Measurements from ENCODE around the gene TRABD2B.
"Not testable (repeated sequence)": the region's sequence is repeated elsewhere in the genome, so short reads cannot be mapped to it uniquely, and the experiment has no call there.

TRABD2B gene

DNA sequence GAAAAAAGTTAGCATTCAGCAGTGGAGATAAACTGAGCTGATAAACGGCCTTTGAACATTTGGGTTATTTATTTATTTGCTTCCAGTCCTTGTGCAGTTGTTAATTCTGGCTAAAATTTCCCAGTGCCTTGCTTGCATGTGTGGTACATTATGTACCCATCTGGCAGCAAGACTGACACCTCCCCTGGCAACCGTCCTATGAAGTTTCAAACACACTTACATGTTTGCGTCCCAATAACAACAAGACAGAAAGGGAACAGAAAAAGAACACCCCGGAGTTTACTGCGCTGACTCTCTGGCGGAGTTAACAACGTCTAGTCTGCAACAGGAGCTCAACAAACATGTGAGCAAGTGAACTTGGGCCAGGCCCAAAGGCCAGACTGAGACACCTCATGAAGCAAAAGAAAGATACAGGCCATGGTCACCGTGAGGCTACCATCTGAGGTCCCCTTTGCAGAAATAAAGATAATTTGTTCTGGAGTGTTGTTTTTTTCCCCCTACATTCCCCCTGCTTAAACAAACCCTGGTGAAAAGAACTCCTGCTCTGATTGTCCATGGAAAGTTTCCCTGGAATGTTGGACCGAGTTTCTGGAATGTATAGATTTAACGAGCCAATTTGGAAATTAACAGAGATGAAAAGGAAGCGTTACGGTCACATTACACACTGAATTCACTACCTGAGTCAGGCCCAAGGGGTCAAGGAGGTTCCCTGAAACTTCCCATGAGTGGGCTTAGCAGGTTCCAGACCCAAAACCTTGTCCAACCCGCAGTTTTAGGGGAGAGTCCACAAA, 33.4 kb downstream of the TRABD2B start:
- DNase-seq = no peak

DNA sequence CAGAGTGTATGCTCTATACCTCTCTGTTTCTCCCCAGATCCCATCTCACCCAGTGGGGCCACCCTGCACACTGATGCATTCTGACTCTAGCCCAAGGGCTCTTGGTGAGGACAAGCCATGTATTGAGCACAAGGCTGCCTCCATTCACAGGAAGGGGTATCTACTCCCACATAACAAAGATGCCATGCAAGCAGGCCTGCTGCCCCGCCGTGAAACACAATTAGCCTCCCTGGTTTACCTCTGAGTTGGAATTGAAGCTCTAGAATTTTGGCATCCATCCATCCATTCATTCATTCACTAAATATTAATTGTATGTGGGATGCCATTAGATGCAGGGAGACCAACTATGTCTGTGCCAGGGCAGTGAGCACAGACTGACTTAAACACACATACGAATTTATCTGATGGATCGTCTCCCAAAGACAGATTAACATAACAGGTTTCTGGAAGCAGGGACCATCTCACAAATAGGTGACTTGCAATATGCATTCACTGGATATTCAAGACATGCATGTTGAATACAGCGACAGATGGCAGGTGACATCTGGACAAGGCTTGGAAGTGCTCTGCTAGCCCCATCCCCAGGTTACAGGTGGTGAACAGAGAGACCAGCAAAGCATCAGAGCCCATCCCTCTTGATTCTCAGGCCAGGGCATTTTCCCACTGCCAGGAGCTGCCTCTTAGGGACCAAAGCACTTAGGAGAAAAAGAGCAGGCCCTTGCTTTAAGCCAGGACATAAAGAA, 34.3 kb downstream of the TRABD2B start:
- no peak for DNase-seq

DNA sequence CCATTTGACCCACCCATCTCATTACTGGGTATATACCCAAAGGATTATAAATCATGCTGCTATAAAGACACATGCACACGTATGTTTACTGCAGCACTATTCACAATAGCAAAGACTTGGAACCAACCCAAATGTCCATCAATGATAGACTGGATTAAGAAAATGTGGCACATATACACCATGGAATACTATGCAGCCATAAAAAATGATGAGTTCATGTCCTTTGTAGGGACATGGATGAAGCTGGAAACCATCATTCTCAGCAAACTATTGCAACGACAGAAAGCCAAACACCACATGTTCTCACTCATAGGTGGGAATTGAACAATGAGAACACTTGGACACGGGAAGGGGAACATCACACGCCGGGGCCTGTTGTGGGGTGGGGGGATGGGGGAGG, 35.4 kb downstream of the TRABD2B start:
- DNase-seq = not testable (repeated sequence)

DNA sequence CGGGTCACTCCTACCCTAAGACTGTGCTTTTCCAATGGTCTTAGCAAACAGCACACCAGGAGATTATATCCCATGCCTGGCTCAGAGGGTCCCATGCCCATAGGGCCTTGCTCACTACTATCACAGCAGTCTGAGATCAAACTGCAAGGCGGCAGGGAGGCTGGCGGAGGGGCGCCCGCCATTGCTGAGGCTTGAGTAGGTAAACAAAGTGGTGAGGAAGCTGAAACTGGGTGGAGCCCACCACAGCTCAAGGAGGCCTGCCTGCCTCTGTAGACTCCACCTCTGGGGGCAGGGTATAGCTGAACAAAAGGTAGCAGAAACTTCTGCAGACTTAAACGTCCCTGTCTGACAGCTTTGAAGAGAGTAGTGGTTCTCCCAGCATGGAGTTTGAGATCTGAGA, 40.7 kb downstream of the TRABD2B start:
- DNase-seq = not testable (repeated sequence)

DNA sequence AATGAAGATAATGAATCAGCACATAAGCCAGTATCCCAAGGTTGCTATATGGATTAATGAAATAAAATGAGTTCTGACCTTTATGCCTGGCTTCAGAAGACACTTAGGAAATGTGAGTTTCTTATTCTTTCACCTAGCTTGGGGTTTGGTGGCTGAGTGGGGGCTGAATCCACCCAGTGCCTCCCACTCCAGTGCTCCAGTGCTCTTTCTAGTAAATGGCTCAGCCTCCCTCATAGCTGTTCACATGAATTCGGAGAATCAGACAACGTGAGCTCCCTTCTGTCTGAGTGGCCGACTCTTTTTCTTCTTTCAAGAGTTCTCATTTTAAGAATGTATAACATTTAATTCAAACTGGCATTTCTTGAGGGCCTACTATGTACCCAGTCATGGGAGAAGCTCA, 43.5 kb downstream of the TRABD2B start:
- DNase-seq = no peak

DNA sequence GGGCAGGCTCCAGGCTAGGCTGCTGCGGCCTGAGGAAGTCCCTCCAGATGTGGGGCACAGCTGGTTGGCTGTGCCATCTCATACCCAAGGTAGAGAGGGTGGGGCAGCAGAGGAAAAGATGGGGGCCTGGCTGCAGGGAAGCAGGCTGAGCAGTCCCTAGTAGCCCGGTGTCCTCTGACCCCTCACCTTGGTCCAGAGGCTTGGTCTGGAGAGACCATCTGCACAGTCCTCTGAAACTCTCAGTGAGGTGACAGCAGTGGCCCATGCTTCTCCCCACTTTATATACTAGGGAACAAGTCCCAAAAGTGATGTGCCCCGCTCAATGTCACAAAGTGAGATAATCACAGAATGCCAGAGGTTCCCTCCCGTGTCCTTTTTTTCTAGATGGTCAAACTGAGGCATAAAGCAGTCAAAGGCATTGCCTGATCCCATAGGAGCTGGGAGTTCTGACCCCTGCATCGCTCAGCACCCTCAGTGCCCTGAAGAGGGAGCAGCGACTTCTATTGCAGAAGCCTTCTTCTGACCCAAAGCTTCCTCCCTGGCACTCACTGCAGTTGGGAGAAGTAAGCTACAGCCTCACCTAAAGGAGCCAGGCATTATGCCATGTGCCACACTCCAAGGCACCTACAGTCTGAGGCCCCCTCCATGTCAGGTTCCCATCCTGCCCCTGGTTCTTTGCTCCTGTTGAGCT, 45.5 kb downstream of the TRABD2B start:
- no peak for DNase-seq

DNA sequence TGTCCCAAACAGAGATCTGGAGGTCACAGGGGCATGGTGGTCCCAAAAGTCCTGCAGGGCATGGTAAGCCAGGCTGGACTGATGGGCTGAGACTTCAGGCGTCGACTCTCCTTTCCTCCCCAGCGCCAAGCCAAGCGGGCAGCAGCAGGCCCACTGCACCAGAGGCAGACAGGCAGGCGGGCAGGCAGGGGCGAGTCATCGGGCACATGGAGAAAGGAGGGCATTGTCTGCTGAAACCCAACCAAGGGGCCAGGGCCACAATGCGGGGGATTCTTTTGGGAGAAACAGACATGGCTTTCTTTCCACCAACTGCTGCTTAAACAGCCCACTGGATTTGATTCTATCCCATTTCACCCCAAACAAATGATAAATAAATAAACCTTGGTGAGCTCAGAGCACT, 46.2 kb downstream of the TRABD2B start:
- no peak for DNase-seq

DNA sequence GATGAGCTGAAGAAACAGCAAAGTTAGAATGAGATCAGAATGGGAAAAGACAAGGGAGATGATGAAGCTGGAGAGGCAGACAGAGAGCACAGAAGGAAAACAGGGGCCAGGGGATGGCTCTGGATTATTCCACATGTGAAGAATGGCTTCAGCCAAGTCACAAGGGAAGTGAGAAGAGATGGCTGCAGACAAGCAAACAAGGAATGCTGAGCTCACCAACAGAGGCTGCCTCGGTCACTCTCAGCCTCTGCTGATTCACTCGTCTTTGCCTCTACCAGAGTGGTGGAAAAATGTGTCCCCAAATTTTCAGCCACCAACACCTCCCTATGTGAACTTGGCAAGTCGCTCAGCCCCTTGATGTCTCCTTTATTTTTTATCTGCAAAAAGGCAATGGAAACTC, 46.7 kb downstream of the TRABD2B start:
- DNase-seq = no peak

DNA sequence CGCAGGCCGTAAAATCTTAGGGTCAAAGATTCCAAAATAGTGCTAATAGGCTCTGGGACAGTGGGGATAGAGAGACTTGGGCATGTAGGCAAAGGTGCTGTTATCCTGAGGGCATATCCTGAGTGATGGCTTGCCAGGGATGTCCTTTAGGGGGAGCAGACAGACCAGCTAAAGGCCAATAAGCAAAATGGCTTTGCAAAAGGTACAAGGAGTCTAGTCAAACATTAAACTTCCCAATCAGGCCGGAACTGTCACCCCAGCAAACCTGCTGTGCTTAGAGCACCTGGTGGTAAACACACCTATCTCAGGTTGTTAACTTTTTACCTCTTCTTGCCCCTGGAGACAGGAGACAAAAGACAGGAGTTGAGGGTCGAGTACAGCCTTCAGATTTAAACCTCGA, 49.1 kb downstream of the TRABD2B start:
- DNase-seq = no peak

DNA sequence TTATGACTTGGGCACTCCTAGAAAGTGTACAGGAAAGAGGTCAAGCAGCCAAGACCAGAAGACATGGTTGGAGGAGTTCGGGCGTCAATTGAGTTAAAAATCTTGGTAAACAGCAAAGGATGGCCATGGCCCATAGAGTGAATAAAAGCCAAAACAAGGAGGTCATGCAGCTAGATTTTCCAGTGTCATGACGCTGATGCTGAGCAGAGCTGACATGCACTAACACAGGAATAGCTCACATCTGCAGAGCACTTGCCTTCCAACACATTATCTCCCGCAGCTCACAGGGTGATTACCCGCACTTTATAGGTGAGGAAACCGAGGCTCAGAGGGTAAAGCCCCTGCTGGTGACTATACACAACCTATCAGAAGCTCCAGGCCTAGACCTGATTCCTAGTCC, 49.7 kb downstream of the TRABD2B start:
- DNase-seq = no peak

DNA sequence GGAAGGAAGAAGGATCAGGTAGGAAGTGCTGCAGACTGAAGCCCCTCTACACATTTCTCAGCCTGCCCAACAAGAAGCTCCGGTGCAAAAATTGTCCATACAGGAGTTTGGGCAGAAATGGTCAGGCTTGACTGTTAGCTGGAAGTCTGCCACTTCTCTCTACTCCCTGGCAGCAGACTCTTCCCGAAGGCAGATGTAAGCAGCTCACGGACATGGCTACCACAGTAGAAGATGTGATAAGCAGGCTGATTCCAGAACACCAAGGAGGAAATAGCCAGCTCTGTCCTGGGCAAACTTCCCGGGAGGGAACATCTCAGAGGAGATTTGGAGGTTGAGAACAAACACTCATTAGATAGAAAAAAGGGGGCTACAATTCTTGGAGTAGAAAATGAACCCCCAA, 52.6 kb downstream of the TRABD2B start:
- DNase-seq = no peak

DNA sequence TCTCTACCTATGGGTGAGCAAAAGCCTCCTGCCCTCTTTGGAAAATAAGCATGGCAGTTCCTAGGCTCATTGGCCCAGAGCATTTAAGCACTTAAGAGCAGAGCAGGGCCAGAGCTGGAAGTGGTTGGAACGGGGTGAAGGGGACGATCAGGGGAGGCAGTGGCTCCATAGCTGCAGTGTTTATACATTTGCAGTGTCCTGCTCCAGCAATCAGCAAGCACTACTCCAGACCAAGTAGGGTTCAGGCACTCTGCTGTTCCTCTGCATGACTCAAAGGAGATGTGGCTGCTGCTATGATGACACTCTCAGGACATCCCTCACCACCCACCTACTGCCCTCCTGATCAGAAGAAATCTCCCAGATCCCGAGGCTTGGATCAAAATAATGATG, 55.0 kb downstream of the TRABD2B start:
- DNase-seq = no peak

DNA sequence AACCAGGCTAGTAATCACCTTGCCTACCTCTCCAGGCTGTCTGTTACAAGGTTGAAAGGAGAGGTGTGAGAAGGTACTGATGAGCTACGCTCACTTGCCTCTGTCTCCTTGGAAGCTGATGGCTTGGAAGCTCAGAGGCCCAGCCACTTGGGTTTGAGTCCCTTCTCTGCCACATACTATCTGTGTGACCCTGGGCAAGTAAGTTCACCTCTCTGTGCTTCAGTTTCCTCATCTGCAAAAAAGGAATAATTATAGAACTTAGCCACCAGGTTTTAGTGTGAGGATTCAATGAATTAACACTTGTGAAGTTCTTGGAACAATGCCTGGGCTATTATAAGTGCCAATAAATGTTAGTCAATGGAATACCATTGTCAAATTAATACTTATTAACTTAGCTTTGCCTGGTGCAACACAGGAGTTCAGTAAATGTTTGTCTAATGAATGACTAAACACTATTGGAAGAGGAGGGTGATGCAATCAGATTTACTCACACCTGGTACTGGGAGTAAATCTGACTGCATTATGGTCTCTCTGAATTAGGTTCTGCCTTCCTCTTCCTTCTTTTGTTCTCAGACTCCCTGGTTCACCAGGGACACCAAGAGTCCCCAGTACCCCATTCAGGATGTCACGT, 55.5 kb downstream of the TRABD2B start:
- DNase-seq = no peak

DNA sequence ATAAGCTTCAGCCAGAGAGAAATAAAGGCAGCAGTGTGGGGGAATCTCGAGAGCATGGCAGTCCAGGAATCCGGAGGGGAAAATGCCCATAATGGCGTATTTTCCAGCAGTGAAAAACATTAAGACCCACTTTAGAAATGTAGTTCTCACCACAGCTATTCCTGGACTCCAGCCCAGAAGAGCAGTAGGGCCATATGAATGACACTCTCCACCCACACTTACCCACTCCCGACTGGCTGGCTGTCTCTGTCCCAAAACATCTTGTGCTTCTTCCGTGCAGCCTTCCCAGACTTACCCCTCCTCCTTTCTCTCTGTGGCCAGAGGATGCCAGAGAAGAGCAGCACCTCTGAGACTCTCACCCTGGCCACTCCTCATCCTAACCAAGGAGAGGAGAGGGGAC, 56.4 kb downstream of the TRABD2B start:
- DNase-seq = no peak

DNA sequence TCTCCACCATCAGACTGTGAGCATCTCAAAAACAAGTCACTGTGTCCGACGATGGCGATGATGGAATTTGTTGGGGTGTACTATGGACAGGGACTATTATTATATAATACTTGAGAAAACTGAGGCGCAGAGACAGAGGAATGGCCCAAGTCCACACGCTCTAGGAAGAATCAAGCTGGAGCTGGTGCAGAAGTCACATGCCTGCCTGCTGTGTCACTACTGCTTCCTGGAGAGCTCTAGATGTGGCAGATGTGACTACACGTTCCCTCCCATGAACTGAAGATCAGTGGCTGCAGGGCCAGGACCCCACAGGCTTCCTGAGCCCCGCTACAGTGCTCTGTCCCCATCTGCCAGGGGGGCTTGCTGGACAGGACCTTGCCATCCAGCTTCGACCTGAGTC, 56.9 kb downstream of the TRABD2B start:
- DNase-seq = no peak

DNA sequence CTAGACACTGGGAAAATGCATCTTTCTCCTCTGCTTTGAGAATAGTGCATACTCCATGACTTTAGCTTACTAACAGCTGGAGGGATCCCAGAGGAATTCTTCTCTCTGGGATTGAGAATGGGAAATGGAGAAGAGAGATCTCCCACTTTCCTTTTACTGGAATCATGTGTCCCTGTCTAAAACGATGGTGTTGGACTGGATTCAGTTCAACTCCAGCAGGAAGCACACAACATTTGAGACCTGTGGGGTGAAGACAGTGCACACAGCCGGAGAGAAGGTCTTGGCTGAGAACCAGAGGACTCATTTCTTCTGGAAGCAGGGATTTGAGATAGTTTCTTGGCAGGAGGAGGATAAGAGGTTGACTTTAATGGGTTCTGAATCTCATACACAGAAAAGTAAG, 58.7 kb downstream of the TRABD2B start:
- DNase-seq = no peak

DNA sequence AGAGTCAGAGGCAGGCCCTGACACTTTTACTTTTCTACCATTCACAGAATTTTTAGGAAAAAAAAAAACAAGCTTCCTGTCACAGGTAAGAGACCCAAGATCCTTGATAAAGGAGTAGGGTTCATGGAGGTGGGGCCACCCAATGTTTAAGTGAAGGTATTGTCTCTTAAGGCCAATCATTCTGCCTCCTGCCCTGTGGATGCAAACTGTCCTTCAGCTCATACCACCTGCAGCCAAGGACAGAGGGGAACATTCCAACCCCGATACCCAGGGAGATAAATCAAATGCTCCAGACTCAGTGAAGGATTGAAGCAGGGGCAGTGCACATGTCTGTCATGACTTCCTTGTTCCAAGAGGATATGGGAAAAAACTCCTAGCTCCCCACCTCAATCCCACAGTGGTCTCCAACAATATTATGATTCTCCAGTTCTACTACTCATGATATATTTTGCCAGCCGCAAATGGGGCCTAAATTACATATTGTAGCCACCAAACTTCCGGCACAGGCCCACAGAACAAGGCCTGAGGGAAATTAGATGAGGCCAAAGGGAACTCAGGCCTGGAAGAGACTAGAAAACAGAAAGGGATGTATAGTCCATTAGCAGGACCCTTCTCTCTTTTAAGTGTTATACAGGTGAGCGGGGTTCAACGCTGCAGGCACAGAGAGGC, 59.5 kb downstream of the TRABD2B start:
- DNase-seq = no peak

DNA sequence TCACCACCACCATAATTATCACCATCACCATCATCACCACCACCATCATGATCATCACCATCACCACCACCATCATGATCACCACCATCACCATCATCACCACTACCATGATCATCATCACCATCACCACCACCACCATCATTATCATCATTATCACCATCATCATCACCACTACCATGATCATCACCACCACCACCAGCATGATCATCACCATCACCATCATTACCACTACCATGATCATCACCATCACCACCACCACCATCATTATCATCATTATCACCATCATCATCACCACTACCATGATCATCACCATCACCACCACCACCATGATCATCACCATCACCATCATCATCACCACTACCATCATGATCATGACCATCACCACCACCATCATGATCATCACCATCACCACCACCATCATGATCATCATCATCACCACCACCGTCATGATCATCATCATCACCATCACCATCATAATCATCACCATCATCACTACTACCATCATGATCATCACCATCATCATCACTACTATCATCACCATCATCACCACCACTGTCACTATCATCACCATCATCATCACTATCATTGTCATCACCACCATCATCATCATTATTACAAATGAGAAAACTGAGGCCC, 60.2 kb downstream of the TRABD2B start:
- DNase-seq = no peak

DNA sequence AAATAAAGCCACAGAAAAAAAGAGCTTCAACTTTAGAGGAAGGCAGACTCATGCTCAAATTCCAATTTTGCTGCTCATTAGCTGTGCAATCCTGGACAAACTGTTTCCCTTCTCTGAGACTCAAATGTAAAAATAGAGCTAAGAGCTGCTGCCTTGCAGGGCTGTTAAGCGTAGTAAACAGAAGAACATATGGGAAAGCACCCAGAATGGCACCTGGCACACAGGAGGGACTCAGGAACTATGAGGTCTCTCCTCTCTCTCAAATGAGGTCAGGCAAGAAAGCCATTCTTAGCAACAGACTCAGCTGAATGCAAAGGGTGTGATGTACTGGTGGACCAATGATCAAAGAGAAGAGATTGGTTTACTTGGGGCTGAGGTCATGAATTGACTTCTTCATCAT, 61.3 kb downstream of the TRABD2B start:
- no peak for DNase-seq

DNA sequence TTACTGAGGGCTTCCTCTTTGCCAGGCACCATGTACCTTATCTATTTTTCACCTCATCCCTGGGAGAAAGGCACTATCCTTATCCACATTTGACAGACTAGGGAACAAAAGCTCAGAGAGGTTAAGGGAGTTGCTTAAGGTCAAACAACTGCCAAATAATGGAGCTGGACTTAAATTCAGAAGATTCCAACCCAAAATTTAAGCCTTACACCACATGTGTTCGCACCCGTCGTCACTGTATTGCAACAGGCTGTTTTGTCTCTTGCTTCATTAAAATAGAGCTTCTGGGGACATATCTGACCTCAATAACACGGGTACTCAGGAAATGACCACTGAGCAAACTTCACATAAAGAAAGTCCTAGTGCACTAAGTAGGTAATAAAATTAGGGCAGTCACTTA, 62.0 kb downstream of the TRABD2B start:
- no peak for DNase-seq

DNA sequence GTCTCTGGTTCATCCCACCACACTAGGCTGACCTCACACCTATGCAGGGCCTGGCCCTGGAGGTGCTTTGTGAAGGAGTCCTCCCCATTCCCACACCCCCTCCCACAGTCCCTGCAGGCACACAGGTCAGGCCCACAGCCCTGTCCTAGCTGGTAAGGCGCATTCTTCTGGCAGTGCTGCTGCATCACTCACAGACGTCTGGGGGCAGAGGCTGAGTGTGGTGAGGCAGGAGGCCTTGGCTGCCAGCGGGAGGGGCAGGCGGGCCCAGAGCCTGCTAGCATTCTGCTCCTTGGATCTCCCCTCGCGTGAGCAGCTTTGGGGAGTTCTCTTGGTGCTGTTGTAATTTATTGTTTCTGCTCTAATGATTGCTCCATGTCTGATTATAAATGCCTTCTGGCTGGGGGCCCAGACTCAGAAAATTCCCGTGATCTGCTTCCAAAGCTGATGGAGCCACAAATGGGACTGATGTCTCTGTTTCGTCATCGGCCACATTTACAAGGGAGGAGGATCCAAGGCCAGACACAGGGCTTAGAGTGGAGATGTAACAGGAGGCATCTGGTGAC, 62.9 kb downstream of the TRABD2B start:
- DNase-seq = no peak

DNA sequence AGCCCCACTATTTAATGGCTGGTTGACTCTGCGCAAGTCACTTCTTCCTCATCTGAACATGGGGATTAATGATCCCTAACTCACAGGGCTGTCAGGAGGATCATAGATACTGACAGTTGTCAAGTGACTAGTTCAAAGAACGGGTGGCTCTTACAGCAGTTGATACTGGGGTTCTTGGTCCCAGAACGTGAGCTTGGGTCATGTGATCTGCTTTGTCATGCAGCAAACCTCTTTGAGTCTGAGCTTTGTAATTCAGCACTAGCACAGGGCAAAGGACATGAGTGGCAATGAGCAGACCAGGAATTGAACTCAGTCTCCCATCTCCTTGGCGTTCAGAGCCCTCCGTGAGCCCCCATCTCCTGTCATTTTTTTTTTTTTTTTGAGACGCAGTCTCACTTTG, 64.4 kb downstream of the TRABD2B start:
- DNase-seq = no peak

Data from activated CD4-positive, alpha-beta T cell treated with anti-CD3 and anti-CD28 coated beads for 48 hours (primary cell).